B cell (primary cell): ENCODE data around the gene MIPEP.

Source experiments
- EZH2 ChIP-seq: IDR thresholded peaks from 2 replicates; pipeline ENCODE4 v1.6.1; 2012; ENCODE audit warnings: borderline replicate concordance, low read depth, mild to moderate bottlenecking, moderate library complexity, low read length; ENCODE audit not compliant: insufficient read depth, poor library complexity, severe bottlenecking
- TF ChIP-seq, protein P1 (sequence below): fragments of 200-600 bp; IDR thresholded peaks from one replicate; pipeline ENCODE4 v1.8.0; 2022; ENCODE audit warnings: antibody characterized with exemption, mild to moderate bottlenecking

GRCh38 chr13:23710366-23710765 lies 178.8 kb downstream of the MIPEP start:
- TF ChIP-seq EZH2, result no peak
- TF ChIP-seq, protein P1, sequence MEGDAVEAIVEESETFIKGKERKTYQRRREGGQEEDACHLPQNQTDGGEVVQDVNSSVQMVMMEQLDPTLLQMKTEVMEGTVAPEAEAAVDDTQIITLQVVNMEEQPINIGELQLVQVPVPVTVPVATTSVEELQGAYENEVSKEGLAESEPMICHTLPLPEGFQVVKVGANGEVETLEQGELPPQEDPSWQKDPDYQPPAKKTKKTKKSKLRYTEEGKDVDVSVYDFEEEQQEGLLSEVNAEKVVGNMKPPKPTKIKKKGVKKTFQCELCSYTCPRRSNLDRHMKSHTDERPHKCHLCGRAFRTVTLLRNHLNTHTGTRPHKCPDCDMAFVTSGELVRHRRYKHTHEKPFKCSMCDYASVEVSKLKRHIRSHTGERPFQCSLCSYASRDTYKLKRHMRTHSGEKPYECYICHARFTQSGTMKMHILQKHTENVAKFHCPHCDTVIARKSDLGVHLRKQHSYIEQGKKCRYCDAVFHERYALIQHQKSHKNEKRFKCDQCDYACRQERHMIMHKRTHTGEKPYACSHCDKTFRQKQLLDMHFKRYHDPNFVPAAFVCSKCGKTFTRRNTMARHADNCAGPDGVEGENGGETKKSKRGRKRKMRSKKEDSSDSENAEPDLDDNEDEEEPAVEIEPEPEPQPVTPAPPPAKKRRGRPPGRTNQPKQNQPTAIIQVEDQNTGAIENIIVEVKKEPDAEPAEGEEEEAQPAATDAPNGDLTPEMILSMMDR, result no peak
